ENCODE results near the gene TAL2.

Gene TAL2

GRCh38 chr9:105711867-105712266, 49.6 kb downstream of the TAL2 start:
- no peak for DNase-seq

GRCh38 chr9:105712297-105712696, 50.0 kb downstream of the TAL2 start:
- no peak for DNase-seq
